ENCODE measurements around the gene CENATAC.
"Not testable (repeated sequence)": the region's sequence is repeated elsewhere in the genome, so short reads cannot be mapped to it uniquely, and the experiment has no call there.

The CENATAC gene

DNA sequence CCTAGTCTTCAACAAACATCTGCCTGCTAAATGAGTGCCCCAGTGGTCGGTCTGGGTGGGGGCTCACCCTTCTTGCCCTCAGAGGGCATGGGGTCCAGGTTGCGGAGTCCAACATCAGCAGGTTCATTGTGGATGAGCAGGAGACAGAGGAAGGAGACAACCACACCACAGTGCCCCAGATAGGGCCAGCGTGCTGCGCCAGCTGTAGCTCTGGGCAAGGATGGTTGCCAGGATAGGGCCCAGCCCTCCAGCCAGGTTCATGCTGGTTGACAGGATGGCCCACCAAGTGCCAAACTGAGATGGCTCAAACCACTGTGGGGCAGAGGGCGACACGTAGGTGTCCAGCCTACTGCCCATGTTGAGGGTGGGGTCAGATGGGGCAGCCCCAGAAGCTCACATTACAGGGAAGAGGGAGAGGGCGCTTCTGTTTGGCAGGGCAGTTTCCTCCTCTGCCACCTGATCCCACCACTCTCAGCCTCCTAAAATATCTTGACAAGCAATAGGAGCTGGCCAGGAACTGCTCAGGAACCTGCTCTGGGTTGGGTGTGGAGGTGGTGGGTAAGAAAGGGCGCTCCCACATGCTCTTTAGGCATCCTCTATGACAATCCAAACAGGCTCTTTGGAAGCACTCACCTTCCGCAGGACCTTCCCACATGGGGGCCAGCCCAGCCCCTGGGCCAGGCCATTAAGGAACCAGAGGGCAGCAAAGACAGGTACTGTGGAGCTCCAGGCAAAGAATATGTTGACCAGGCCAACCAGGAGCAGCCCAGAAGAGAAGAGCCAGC lies 29.8 kb downstream of the CENATAC start:
- no peak for DNase-seq

DNA sequence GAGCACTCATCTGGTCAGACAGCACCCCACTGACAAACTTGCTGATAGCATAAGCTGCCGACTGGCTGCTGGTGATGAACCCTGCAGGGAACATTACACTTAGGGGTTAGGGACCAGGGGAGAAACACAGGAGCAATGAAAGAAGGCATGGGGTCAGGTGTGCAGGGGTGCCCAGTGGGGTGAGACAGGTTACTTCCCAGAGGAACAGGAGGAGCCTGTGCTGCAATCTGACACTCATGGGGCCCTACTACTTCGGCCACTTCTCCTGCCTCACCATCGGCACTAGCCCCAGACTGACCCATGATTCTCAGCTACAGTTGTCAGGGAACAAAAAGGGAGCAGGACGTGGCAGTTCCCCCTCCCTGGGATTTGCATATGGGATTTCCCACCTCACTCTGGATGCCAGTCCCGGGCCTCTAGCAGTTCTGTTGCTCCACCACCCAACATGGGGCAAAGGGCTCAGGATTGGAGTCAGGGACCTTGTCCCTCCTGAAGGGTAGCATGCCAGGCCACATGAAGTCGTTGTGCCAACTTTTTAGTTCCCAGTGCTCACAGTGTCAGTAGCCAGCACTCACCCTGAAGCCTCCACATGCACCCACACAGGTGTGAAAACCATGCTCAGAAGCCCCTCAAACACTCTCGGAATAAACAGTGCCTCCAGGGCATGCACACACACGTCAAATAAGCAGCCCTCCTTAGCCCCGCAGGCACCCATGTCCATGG lies 30.6 kb downstream of the CENATAC start:
- DNase-seq, result no peak

DNA sequence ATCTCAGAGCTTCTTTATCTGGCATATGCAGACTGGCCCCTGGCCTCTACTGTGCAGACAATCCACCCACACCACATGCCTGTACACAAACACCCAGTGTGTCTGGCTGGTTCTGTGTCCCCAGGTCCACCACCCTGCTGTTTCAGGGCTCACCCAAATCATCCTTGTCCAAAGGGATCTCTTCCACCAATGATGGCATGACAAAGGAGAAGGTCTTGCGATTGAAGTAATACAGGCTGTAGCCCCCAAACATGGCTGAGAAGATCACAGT lies 31.1 kb downstream of the CENATAC start:
- no peak for DNase-seq

DNA sequence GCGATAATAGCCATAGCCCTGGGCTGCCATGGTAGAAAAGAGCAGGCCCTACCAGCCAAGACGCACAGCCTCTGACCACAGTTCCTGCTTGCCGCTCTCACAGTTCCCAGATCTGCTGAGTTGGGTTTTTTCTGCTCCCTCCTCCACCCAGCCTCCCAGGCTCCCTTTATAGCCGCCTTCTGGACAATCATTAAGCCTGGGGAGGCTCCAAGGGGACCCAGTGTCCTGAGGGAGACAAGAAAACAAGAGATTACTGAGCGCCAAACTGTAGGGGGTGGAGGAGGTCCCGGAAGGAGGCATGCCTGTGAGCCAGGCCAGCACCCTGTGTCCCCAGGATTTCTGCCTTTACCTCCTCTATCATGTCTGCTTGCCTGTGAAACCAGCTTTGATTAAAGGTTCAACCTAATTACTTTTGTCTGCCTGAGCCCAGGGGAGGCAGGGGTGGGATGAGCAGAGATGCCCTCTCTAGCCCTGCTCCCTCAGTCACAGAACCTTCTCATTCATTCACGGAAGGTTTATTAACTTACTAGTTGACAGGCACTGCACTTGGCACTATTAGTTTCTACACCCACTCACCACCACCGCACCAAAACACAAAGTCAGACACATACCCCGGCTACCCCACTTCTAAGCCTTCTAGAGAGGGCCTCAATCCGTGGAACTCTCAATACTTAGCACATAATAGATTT lies 31.5 kb downstream of the CENATAC start:
- no peak for DNase-seq

DNA sequence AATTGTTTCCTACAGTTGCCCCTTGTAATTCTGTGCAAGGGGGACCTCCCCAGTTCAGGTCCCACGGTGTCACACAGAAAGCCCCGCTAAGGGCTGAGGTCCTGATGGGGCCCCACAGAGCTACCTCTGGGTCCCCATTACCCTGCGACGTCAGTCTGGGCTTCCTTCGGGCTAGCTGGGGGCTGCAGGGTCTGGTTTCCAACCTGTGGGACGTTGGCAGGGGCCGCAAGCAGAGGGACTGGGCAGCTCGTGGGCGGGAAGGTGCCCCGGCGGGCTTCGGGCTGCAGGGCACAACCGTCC lies 32.0 kb downstream of the CENATAC start:
- DNase-seq, result no peak

DNA sequence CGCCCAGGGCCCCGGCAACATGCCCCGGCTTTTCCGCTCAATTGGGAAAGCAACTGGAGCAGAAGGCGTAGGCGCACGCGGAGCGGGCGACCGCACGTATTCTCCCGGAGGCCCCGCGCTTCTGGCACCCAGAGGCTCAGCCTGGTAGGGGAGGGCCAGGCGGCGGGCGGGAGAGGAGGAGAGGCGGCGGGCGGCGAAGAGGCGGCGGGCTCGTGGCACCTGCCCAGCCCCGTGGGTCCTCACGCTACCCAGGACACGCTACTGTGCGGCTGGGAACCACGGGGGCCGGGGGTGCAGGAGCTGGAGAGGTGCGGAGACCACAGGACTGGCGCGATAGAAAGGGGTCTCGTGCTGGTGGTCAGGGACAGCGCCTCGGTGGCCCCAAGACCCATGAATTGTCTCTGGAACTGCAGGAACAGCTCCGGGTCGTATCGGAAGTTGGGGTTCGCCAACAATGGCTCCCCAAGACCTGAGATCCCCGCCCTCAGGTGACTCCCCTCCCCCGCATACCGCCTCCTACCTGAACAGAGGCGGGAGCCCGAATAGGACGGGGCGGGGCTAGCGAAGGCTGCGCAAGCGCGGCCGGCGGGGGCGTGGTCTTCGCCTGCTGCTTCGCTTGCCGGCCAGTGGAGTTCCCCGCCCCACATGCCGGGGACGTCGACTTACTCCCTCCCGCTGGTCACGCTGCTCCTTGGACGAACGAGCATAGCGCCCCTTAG lies 32.5 kb downstream of the CENATAC start, which contains the start of gene SLC37A4:
Gene SLC37A4, minus strand, starts transcription at position 549 of the 719 bp plus-strand sequence.
- peak; percentile 98 for DNase-seq

DNA sequence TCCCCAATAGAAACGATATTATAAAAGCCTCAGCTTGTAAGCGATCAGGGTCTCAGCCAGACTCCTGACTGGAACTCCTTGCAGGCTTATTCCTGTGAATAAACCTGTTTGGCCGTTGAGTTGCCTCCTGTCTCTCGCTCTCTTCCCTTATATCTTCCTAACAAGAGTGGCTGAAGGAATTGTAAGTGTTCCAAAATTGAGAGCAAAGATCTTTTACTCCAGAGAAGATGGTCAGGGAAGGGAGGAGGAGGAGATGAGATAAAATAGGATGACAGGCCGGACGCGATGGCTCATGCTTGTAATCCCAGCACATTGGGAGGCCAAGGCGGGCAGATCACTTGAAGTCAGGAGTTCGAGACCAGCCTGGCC lies 34.0 kb downstream of the CENATAC start:
- no peak for DNase-seq

DNA sequence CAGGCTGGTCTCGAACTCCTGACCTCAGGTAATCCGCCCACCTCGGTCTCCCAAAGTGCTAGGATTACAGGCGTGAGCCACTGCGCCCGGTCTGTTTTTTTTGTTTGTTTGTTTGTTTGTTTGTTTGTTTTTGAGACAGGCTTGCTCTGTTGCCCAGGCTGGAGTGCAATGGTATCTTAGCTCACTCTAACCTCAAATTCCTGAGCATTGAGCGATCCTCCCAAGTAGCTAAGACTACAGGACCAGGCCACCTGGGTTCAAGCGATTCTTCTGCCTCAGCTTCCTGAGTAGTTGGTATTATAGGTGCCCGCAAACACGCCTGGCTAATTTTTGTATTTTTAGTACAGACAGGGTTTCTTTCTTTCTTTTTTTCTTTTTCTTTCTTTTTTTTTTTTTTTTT lies 35.5 kb downstream of the CENATAC start:
- not testable (repeated sequence) for DNase-seq

DNA sequence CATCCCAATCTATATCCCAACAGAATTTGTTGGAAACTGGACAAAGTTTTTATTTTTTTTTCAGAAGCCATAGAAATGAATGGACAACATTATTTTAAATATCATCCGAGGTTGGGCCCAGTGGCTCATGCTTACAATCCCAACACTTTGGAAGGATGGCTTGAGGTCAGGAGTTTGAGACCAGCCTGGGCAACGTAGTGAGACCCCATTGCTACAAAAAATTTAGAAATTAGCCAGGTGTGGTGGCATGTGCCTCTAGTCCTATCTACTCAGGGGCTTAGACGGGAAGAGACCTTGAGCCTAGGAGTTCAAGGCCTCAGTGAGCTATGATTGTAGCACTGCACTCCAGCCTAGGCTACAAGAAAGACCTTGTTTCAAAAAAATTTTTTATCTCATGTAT lies 36.9 kb downstream of the CENATAC start:
- DNase-seq, result no peak

DNA sequence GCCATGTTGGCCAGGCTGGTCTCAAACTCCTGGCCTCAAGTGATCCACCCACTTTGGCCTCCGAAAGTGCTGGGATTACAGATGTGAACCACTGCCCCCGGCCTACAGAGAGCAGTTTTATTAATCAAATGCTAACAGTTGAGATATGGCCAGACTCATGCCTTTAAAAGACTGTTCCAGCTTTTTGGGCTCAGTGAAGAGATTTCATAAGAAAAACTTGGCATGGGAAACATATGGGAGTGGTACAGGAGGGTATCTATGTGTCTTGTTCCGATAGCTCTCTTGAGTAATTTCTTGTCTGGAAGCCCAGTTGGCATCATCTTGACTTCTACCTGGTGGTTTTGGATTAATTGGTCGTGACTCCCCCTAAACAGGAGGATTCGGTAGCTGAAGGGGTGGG lies 40.9 kb downstream of the CENATAC start:
- DNase-seq, result no peak

DNA sequence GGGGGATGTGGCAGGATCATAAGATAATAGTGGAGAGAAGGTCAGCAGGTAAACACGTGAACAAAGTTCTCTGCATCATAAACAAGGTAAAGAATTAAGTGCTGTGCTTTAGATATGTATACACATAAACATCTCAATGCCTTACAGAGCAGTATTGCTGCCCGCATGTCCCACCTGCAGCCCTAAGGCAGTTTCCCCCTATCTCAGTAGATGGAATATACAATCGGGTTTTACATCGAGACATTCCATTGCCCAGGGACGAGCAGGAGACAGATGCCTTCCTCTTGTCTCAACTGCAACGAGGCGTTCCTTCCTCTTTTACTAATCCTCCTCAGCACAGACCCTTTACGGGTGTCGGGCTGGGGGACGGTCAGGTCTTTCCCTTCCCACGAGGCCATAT lies 41.5 kb downstream of the CENATAC start:
- not testable (repeated sequence) for DNase-seq

DNA sequence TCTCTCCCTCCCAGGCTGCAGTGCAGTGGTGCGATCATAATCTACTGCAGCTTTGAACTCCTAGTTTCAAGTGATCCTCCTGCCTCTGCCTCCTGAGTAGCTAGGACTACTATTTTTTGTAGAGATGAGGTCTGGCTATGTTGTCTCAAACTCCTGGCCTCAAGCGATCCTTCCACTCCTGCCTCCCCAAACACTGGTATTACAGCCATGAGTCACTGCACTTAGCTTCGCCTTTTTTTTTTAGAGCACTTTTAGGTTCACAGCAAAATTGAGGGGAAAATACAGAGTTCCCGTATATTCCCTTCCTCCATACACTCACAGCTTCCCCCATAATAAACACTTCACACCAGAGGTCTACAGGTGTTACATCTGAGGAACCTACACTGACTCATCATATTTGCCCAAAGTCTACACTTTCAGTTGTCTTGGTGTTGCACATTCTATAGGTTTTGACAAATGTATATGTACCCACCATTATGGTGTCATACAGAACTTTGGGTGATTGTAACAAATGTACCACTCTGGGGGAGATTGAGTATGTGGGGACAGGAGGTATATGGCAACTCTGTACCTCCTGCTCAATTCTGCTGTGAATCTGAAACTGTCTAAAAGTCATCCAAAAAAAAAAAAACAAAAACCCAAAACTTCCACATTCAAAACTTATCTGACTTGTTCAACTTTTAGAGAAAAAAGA lies 44.0 kb downstream of the CENATAC start:
- DNase-seq, result no peak

DNA sequence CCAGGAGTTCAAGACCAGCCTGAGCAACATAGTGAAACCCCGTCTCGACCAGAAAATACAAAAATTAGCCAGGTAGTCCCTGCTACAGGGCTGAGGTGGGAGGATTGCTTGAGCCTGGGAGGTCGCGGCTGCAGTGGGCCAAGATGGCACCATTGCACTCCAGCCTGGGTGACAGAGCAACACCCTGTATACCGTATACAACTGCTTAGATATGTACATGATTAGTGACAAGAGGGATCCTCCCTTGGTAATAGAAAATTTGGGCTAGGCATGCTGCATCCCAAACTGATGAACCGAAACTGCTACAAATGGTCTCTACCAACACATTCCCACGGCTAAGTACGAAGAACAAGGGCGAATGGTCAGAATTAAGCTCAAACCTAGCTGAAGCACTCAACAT lies 45.0 kb downstream of the CENATAC start:
- DNase-seq, result no peak

DNA sequence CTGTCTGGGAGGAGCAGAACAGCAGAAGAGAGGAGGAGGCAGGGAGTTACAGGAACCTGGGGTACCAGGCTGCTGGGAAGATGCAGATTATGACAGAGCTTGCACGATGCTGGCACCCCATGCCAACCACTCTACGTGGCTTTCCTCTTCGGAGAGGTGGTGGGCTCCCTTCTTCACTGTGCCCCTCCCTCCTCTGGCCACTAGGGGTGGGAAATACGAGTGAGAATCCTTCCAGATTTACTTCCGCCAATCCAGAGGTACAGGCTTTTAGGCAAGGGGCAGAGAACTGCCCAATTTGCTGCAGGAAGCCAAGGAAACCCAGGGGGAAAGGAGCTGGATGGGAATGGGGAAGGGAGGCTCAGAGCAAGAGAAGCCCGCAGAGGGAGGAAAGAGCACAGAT lies 46.8 kb downstream of the CENATAC start:
- DNase-seq, result no peak

DNA sequence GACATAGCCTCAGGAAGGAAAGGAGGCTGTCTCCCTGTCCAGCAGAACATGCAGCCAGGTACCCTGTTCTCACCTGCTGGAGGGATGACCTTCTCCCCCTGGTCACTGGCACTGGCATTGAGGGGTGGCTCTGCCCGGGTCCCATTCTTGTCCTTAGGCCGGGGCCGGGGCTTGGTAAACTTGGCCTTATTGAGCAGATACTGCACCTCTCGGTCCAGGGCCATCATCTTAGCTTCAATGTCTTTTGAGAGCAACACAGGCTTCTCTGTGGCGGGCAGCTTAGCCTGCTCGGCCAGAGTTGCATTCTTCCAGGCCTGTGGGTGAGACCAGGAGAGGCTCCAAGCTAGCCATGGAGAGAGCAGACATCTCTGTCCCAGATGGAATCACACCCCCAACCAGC lies 48.6 kb downstream of the CENATAC start:
- no peak for DNase-seq

DNA sequence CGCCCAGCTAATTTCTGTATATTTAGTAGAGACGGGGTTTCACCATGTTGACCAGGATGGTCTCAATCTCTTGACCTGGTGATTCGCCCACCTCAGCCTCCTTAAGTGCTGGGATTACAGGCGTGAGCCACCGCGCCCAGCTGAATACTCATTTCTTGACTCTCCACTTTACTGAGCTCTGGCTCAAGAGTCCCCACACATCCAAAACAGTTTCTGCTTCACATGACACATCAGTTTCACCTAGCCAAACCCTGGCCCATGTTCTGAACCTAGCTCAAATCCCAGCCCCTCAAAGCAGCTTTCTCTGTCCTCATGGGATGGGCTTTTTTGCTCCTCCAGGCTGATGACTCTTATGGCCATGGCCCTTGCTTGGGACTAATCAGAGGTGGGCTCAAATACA lies 49.3 kb downstream of the CENATAC start:
- DNase-seq, result no peak

DNA sequence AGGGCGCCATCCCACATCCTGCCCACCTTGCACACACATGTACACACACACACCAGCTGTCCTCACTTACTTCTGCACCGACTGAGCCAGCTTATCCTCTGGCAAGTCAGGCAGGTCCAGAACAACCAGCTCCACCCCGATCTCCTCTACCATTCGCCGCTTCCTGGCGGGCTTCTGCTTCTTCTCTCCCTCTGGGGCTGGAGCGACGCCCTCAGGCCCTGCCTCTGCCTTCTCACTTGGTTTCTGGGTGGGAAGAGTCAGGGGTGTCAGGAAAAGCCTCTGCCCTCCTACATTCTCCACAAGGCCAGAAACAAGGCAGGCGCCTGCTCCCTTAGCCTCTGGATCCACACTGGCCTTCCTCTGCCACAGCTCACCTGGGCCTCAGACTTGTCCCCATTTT lies 50.7 kb downstream of the CENATAC start:
- no peak for DNase-seq

DNA sequence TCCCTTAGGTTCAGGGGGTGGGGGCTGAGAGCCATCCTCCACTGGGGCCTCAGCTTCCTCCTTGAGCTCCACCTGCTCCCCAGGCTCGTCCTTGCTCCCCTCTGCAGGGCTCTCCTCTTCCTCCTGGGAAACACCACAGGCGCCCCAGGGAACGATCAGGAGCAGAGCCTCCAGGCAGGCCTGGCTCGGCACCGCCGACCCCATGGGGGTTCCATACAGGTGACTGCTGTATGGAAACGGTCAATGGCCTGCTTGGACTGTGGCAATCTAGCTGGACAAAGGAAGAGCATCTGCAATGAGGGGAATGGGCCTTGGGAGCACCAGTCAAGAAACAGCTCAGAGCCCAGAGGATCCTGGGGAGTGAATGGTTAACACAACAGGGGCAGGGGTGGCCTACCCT lies 51.1 kb downstream of the CENATAC start:
- no peak for DNase-seq

DNA sequence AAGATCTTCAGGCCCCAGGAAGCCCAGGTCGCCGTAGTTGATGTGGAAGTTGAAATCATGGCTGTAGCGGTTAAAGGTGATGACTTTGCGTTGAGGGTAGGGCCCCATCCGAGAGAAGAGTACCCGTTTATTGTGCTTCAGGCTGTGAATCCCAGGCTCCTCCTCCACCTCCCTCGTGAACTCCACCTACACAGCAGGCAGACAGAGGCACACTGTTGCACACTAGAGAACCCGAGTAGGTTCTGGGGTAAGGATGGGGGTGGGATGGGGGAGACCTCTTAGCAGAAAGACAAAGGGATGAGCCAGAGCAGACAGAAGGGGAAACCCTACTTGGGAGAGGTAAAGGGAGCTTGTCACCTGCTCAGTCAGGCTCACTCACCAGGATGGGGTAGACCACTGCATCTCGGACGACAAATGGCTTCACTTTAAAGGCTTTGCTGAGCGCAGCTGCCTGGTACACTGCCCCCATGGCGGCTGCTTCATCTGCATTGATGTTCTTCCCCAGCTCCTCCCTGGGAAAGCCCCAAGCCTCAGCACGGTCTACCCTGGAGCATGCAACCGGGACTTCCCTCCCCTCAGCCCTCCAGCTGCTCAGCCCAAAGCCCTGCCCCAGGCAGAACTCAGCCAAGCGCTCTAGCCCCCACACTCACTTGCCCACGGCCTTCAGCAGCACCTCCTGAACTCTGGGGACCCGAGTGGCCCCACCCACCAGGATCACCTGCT lies 53.7 kb downstream of the CENATAC start:
- DNase-seq, result no peak

DNA sequence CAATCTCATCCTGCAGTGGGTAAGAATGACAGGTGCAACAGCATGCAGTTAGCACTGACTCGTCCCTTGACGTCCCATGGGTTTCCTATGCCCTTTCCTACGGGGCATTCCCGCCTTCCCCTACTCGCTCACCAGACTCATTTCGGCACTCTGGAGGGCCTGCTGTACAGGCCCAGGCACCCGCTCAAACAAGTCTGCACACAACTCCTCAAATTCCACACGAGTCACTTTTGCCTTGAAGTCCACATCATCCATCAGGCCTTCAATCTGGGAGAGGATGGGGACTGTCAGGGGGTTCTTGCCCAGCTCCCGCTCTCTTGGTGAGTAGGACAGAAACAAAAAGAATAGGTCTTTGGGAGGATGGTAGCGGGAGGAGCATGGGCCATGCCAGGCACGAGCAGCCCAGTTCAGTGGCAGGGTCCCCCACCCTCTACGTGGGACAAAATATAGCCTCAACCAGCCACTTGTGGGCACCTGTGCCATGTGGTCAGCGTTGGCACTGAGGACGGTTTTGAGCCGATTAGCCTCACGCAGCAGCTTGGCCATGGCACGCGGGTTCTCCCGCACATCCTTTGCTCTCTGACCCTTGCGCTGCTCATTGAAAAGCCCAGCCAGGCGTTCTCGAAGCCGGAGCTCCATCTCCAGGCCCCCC lies 54.4 kb downstream of the CENATAC start:
- no peak for DNase-seq

DNA sequence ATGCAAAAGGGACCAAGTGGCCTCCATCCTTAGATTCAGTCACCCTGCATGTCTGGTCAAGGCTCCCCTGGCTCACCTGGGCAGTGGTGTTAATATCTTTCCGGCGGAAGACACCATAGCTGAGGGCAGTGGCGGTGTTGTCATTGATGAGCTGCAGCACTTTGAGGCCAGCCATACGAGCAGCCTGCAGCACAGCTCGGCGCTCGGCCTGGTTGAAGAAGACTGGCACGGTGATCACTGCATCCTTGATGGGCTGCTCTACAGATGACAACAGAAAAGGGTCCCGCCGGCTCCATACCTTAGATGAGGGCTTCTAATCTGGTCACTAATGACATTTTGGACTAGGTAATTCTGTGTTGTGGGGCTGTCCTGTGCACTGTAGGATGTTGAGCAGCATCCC lies 56.5 kb downstream of the CENATAC start:
- no peak for DNase-seq

DNA sequence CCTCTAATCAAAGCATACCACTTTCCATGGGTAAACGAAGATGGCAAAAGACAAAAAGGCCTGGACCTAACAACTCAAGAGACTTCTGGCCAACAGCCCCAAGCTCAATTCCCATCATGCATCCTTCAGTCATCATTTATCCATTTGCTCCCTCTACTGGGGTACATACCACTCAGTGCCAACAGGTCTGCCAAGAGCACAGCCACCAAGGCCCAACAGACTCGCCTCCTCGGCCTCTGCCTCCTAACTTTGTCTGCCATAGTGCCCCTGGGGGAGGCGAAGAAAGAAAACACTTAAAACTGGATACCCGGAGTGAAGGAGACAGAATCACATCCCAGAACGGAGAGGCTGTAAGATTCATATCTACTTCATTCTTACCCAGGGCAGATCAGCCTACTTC lies 58.0 kb downstream of the CENATAC start:
- DNase-seq, result no peak
